HuH-7 (cell line): Measurements from ENCODE around the gene MCMBP.
"Not testable (repeated sequence)": the region's sequence is repeated elsewhere in the genome, so short reads cannot be mapped to it uniquely, and the experiment has no call there.

Source experiments
- DNase-seq: peaks from one replicate; pipeline ENCODE4 v3.0.0; 2011; ENCODE audit warnings: low spot score

MCMBP gene

GRCh38 chr10:119830851-119831250 lies 41.8 kb downstream of the MCMBP start:
- DNase-seq, result no peak

GRCh38 chr10:119829429-119829828 lies 43.2 kb downstream of the MCMBP start:
- DNase-seq, result no peak

GRCh38 chr10:119827430-119827829 lies 45.2 kb downstream of the MCMBP start:
- no peak for DNase-seq

DNA sequence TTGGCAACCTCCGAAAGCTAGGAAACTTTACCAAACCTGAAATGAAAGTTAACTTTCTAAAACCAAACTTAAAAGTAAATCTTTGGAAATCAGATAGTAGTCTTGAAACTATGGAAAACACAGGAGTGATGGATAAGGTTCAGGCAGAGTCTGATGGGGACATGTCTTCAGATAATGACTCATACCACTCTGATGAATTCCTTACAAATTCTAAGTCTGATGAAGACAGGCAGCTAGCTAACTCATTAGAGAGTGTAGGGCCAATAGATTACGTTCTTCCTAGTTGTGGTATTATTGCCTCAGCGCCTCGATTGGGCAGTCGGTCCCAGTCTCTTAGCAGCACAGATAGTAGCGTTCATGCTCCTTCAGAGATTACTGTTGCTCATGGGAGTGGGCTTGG lies 45.9 kb downstream of the MCMBP start:
- no peak for DNase-seq

DNA sequence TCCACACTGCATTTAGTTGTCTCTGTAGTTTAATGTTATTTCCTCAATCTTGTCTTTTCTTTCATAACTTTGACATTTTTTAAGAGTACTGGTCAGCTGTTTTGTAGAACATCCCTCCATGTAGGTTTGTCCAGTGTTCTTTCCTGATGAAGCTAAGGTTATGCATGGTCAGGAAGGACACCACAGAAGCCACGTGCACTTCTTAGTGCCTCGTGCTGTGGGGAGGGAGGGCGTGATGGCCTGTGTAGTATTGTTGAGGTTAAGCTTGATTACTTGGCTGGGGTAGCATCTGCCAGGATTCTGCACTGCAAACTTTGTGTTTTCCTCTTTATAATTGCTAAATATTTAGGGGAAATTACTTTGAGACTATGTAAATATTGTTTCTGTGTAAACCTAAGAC lies 48.3 kb downstream of the MCMBP start:
- no peak for DNase-seq

DNA sequence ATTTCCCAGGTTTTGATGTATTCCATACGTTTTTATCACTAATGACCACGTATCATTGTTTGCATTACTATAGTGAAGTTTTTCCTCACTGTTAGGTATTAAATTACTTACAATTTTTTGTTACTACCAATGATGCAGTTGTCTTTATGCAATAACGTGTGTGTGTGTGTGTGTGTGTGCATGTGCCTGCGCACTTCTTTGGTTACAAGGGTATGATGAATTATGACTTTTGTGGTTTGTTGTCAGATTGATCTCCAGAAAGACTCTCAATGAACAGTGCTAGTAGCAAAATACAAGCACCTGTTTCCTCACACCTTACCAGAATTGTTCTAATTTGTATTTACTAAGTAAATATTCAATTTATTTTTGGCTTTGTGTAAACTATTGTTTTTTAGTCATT lies 51.5 kb downstream of the MCMBP start:
- DNase-seq, result no peak

DNA sequence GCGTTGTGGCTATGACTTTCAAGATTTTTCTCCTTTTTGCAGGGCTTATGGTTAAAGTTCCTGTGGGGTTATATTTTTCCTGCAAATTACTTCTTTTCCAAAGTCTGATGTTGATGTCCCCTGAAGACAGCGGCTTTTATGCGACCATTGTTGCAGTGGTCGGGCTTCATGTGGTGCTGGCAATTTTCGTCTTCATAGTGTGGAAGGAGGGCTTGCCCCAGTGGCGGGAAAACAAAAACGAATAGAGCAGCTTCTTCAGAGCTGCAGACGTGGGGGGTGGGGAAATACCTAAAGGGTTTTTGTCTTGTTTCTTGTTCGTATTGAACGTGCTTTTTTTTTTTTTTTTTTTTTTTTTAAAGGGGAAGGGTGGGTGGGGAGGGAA lies 53.8 kb downstream of the MCMBP start:
- no peak for DNase-seq

DNA sequence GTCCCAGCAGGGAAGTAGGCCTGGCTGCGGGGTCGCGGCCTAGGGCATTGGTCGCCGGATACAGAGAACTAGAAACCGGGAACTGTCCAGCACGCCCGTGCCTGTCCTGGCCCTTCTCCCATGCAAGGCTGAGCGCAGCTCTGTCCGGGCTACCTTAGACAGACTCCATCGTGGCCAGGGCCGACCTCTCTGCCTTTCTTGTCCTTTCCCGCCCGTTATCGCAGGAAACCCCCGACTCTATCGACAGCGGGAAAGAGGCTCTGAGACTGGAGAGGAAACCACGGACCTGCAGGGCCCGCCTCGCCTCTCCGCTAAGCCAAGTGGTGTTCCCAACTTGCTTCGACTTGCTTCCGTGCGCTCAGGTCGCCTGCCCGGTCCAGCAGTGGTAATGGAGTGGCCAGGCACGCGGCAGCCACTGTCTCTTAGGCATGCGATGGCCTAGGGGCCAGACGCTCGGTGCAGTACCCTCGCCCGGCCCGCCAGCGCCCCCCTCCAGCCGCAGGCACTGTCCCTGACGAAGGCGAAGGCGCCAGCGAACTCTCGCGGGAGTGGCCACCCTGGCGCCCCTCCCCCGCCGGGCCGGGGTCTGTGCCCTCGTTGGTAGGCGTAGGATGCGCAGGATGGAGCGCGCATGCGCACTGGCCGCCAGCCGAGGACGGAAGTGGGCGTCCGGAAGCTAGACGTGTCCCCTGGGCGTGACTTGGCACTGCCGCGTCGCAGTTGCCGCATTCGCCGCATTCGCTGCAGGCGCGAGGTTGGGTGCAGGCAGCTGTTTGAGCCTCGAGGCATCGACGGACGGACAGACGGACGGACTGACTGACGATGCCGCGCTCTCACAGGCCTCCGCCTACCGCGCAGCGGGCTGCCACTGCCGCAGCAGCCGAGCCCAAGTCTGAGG lies 54.4 kb downstream of the MCMBP start:
- DNase-seq, result no peak

- DNase-seq, result no peak
These were observed 57.0 kb downstream of the MCMBP start for GRCh38 chr10:119815671-119816070.

GRCh38 chr10:119812684-119813083 lies 60.0 kb downstream of the MCMBP start:
- DNase-seq, result no peak

DNA sequence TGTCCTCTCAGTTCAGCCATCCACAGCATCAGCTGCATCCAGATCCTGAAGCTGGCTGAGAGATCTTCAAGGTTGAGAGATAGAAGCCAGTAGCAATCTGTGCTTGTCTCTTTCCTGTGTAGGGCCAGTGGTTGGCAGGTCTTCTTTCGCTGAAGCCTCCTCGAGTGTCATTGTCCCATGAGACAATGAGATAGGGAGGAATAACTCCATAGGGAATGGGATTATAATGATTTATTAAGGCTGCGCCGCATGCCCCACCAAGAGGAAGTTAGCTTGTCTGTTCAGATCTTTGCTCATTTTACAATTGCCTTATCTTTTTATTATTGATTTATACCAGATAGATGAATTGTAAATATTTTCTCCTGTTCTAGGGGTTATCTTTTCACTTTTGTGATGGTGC lies 61.5 kb downstream of the MCMBP start:
- no peak for DNase-seq

DNA sequence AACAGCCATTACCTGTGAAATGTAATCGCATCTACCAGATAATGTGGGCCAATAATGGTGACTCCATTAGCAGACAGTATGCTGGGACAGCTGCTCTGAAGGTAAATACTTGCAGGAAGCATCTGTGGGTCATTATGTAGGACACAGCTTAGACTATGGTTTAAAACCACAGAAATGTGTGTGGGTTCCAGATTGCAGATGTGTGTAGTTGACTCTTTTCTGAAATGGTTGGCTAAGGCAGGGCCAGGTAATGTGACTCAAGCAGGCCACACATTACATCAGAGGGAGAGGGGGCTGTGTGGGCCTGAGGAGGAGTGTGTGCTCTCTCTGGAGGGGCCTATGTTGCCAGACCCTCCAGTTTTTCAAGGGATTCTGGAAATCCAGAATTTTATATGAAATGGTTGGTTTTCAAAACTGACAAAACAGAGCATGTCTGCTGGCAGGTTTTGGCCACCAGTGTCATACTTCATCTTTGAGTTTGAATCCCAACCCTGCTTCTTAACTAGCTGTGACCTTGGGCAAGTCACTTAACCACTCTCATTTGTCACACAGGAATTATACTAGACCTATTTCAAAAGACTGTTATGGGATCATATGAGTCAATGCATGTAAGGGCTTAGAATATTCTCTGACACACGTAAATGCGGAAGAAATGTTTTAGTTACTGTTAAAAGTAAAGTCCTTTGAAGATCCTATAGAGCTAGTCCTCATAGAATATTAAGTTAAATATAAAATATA lies 64.5 kb downstream of the MCMBP start:
- no peak for DNase-seq

DNA sequence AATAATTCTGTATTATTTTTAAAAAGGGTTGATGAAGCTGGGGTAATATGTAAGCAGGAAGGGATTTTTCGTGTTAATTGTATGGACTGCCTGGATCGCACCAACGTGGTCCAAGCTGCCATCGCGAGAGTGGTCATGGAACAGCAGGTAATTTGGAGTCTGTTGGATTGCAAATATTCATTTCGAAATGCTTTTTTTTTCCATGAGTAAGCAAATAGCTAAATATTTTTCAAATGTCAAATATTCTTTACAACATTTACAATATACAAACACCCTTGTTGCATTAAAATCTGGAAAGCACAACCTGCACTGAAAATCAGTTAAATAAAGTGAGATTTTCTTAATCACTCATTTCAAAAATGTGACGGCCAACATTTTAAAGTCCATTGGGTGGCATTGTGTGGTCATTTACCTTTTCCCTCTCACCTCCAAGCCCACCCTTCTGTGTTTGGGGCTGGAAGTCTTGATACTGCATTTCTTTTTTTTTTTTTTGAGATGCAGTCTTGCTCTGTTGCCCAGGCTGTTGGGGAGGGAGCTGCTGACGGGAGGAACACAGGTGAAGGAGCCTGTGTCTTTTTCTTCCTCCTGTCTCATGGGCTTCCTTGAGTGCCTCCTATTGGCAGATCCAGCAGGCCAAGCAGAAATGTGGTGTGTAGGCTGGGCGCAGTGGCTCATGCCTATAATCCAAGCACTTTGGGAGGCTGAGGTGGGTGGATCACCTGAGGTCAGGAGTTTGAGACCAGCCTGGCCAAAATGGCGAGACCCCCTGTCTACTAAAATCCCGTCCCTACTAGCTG lies 66.1 kb downstream of the MCMBP start:
- no peak for DNase-seq

- no peak for DNase-seq
These were observed 66.9 kb downstream of the MCMBP start for GRCh38 chr10:119805702-119806230.

DNA sequence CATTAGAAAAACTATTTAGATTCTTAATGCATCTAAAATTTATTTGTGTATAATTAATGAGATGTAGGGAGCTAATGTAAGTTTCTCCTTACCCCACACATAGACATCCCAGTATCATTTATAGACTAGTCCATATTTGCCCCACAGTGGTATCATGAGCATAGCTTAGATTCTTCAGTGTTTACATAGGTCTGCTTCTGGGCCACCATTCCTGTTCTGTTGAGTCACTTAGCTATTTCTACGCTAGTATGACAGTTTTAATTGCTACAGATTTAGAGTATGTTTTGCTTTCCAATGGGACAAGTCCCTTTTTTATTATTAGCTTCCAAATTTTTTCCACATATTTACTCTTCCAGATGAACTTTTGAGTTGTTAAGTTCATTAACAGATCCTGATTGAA lies 69.4 kb downstream of the MCMBP start:
- DNase-seq, result no peak

- no peak for DNase-seq
These were observed 70.6 kb downstream of the MCMBP start for GRCh38 chr10:119801998-119802538.

- DNase-seq, result no peak
These were observed 71.5 kb downstream of the MCMBP start for GRCh38 chr10:119801176-119801575.

GRCh38 chr10:119796039-119796438 lies 76.6 kb downstream of the MCMBP start:
- DNase-seq, result no peak

- not testable (repeated sequence) for DNase-seq
These were observed 77.5 kb downstream of the MCMBP start for GRCh38 chr10:119795101-119795500.

GRCh38 chr10:119786117-119786769 lies 86.4 kb downstream of the MCMBP start:
- peak; percentile 69 for DNase-seq

GRCh38 chr10:119784340-119785067 lies 88.1 kb downstream of the MCMBP start:
- DNase-seq, result no peak
